Omental fat pad (tissue), 4 donors: ENCODE measurements around the gene AK4. TPM values are rescaled to one million over a fixed set of nuclear protein-coding genes. Genes with fewer than 3 reads are reported as not detected.

Experiments
- ATAC-seq: fragments of 150-250 bp; one replicate; pipeline ENCODE4 v1.9.1; 2016; ENCODE audit warnings: mild to moderate bottlenecking, moderate library complexity; ENCODE audit not compliant: low FRiP score
- DNase-seq: peaks from one replicate; pipeline ENCODE4 v3.0.0-alpha.2; 2019; ENCODE audit warnings: low spot score
- CTCF ChIP-seq, 3 donors: fragments of 450-650 bp; IDR thresholded peaks; one replicate each; pipeline ENCODE4 v1.5.1; 2016 to 2017; ENCODE audit warnings: antibody characterized with exemption in 3 of 3, mild to moderate bottlenecking in 3 of 3, moderate library complexity in 2 of 3
- total RNA-seq, 4 donors: library from RNA; depleted of rRNA; stranded (reverse); fragments of >200 nt; gene quantifications; one replicate each; pipeline ENCODE4 v1.1.0, GENCODE V29; 2016

The AK4 gene
- total RNA-seq, 4 donors from 2014 or later: 20.5 to 108 (median 61.8) TPM

GRCh38 chr1:65237503-65237902 lies 89.5 kb downstream of the AK4 start:
- ATAC-seq (no peak), DNase-seq (no peak)
- no peak for TF ChIP-seq CTCF (IDR thresholded peaks at IDR 0.05)

- no peak for TF ChIP-seq CTCF (IDR thresholded peaks at IDR 0.05)
- no peak for ATAC-seq
Observed at GRCh38 chr1:65238010-65238409, 90.0 kb downstream of the AK4 start.

DNA sequence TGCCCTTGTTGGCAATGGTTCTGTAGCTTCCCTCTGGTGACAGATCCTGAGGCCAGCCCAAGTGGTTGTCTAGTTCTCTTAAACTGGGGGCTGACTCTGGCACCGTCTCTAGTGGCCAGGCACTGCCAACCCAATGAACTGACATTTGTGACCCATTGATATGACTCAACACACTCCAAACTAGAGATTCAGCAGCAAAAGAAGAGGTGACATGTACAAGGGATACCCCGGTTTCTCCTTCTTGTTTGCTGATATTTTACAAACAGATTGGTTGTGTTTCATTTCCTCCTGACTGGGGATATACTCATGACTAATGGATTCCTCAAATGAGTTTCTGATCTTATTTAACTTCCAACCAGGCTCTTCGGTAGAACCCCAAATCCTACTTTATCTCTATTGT lies 95.5 kb downstream of the AK4 start:
- TF ChIP-seq CTCF (IDR thresholded peaks at IDR 0.05): no peak
- no peak for ATAC-seq
- DNase-seq: no peak

More at GRCh38 chr1:65238010-65238409, 90.0 kb downstream of the AK4 start:
- DNase-seq: no peak

- no peak for ATAC-seq
- TF ChIP-seq CTCF (IDR thresholded peaks at IDR 0.05): no peak
- DNase-seq: no peak
Observed at GRCh38 chr1:65245295-65245694, 97.3 kb downstream of the AK4 start.

DNA sequence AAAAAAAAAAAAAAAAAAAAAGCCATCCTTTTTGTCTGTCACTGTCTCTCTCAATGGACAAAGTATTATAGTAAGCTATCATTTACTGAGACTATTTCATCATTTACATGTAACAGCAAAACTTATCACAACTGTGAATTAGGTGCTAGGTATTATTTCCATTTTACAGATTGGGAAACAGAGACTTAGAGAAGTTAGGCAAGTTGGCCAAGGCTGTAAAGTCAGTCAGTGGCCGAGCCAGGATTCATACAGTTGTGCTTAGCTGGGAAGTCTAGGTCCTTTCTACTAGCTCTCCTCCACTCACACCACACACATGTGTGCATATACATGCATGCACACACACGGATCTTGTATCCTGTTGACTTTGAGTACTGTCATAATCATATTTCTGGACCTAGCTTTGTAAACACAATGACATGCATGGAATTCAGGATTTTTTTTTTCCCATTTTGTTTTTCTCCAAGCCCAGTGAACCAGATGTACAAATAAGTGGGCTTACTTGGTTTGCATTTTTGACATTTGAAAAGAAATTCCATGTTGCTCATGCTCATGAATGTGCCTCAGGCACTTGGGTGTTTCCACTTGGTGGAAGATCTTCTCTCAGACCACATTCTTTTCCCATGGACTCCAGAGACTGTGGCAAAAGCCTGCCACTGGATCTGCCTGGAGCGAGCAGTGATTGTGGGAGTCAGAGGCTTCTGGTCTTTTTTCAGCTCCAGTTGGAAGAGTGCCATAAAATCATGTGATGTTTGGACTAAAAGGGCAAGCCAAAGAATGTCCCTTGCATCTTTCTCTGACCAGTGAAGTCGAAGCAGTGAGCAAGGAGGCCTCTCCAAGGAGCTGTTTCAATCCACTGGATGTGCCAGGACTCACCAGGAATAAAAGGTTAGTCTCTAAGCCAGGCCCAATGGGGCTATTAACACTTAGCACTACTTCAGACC lies 99.7 kb downstream of the AK4 start:
- TF ChIP-seq CTCF (IDR thresholded peaks at IDR 0.05): no peak
- peak; percentile 44 for ATAC-seq
- DNase-seq: no peak

GRCh38 chr1:65250826-65251225 lies 102.8 kb downstream of the AK4 start:
- DNase-seq (no peak), ATAC-seq (no peak)
- no peak for TF ChIP-seq CTCF (IDR thresholded peaks at IDR 0.05)

DNA sequence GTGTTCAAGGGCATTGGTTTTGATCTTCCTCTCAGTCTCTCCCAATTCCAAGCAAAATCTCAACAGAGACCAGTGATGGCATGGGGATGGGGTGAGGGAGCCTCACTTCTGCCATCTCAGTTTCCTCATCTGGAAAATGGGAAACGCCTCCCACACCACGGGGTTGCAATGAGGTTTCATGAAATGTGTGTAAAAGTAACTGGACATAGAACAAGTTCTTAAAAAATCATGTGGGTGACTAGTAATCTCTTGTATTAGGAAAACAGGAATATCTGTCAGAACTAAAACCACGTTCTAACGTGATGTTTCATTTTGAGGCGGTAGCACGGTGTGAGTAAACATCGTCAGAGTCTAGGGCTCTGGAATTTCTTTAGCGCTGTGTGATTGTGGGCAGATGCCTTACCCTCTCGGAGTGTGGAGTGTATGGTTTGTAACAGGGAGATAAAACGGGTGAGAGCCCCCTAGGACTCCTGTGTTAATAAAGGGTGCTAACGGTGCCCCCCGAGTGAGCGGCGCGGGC lies 105.9 kb downstream of the AK4 start:
- peak; percentile 83 for ATAC-seq
- DNase-seq: no peak
- no peak for TF ChIP-seq CTCF (IDR thresholded peaks at IDR 0.05)
